HK-2 (cell line): Measurements from ENCODE around the gene CD320.
"Not testable (repeated sequence)": the region's sequence is repeated elsewhere in the genome, so short reads cannot be mapped to it uniquely, and the experiment has no call there.

ENCODE experiments used
- DNase-seq: peaks from one replicate; pipeline ENCODE4 v3.0.0-alpha.2; 2018; ENCODE audit not compliant: unreplicated experiment

The CD320 gene

DNA sequence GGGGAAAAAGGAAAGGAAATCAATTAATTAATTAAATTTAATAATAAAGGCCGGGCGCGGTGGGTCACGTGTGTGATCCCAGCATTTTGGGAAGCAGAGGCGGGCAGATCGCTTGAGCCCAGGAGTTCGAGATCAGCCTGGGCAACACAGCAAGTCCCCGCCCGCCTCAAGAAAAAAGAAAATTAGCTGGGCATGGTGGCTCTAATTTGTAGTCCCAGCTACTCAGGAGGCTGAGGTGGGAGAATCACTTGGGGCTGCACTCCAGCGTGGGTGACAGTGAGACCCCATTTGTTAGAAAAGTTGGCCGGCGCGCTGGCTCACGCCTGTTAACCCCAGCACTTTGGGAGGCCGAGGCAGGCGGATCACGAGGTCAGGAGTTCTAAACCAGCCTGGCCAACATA is 733 bp upstream of the CD320 start:
- no peak for DNase-seq

GRCh38 chr19:8307400-8307964 is 676 bp downstream of the CD320 start:
- DNase-seq = no peak

GRCh38 chr19:8306235-8307054 is 1.7 kb downstream of the CD320 start:
- no peak for DNase-seq

GRCh38 chr19:8305798-8306197 is 2.4 kb downstream of the CD320 start:
- no peak for DNase-seq

- DNase-seq = no peak
Observed at GRCh38 chr19:8304841-8305621, 3.1 kb downstream of the CD320 start.

DNA sequence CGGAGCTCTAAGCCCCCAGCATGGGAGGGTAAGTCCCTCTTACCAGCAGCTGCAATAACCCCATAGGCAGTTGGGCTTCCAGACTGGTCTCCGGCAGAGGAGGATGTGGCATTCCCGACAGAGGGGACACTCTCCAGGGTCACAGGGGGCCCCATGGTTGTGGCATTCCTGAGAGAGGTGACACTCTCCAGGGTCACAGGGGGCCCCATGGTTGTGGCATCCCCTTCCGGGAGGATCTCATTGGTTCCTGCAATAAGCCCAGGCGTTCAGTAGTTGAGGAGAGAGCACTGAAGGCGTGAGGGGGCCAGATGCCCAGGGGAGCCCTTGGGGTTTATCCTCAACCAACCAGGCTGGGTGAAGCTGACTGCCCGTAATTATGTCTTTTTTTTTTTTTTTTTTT is 5.4 kb downstream of the CD320 start:
- DNase-seq = no peak

DNA sequence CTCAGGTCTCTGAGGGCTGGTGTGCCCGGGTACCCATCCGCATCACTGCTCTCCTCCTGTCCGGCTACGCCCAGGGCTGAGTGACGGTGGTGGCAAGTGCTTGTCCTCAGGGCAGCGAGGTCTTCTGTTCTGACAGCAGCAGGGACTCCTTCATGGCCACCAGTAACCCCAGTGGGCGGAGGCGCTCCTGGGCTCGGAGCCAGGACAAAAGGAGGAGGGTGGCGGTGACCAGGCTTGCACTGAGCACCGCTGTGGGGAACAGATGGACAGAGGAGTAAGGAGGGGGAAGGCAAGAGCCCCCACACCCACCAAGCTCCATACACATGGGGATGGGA is 5.8 kb downstream of the CD320 start:
- no peak for DNase-seq

DNA sequence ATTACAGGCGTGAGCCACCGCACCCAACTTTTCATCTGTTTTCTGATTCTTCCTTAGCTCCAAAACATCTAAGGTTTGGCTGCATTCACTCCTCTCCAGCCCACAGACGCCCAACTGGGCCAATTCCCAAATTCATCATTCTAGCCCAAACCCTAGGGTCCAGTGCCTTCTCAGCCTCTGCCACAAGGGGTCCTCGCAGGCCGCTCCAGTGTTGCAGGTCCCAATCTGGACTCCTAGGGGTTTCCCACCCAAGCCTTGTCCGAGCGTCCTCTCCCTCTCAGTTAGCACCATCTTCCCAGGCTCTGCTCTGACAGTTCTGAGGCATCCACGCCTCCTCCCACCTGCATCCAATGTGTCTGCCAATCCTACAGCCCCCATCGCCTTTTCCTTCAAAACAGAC is 16.8 kb downstream of the CD320 start:
- DNase-seq = not testable (repeated sequence)

GRCh38 chr19:8276508-8276907 is 31.6 kb downstream of the CD320 start:
- not testable (repeated sequence) for DNase-seq

DNA sequence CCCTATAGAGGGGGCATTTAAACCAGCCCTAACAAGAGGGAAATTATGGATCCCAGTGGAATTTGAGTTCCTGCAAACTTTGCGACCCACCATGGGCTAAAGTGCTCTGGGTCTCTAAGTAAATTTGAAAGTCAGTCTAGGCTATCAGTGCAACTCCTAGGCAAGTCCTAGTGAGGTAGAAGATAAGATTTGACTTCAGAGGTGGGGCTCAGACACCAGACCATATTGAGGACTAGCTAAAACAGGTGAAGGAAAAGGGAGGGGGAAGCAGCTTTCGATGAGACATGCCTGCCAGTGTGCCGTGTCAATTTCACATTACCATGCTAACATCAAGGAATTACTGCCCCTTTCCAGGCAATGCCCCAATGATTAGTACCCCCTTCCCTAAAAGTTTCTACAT is 38.4 kb downstream of the CD320 start:
- no peak for DNase-seq

GRCh38 chr19:8265872-8266271 is 42.3 kb downstream of the CD320 start:
- DNase-seq = no peak

GRCh38 chr19:8264248-8264647 is 43.9 kb downstream of the CD320 start:
- not testable (repeated sequence) for DNase-seq

- DNase-seq = no peak
Observed at GRCh38 chr19:8262431-8262830, 45.7 kb downstream of the CD320 start.

DNA sequence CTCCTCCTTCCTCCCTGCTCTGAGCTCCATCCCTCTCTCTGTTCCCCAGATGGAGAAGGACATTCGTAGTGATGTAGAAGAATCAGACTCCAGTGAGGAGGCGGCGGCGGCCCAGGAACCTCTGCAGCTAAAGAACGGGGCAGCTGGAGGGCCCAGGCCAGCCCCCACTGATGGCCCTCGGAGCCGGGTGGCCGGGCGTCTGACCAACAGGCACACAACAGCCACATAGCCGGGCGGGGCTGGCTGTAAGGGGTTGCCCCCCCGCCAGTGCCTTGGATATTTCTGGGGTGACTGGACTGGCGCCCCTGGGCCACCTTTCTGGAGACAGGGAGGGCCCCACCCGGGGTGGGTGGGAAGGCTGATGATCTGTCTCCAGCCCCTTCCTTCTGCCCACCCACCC is 46.3 kb downstream of the CD320 start:
- DNase-seq = no peak

DNA sequence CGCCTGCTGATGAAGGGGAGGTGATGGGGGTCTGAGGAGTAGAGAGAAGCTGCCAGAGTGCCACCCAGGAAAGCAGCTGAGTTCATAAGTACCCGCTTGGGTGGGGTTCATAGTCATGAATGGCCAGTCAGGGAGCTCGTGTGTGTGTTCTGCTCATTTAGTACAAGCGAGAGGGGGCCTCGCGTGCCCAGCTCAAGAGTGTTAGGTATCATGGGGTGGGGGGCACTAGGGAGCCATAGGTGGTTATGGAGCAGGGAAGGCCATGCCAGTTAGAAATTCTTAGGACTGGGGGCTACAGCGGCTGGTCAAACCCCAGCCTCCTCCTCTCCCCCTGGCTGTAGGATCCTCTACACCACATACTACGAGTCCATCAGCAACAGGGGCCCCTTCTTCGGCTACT is 46.8 kb downstream of the CD320 start:
- no peak for DNase-seq

- no peak for DNase-seq
Observed at GRCh38 chr19:8259922-8260247, 48.3 kb downstream of the CD320 start.

DNA sequence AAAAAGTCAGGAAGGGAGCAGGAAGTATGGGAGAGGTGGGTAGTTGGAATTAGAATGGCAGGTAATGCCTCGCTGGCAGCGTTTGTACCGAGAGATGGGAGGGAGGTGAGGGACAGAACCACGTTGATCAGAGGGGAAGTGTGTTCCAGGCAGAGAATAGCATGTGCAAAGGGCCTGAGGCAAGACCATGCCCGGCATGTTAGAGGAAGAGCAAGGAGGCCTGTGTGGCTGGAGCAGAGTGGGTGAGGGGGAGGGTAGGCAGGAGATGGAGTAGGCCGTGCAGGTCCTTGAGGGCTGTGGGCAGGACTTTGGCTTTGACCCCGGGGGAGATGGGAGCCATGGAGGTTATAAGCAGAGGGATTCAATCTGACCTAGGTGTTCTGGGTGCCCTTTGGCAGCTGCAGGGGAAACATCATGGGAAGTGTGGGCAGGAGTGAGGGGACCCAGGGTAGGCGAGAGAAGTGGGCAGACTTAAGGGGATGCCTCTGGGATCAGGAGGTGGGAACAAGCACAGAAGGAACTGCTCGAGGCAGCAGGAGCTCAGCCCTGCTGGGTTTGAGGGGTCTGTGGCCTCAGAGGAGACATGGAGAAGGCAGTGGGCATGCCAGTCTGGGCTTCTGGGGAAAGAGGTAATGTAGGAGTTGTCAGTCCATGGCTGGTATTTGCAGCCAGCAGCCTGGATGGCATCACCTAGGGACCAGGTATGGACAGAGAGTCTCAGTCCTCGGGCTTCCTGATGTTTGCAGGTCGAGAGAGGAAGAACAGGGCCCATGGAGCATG is 48.8 kb downstream of the CD320 start:
- no peak for DNase-seq

- DNase-seq = peak; percentile 21
Observed at GRCh38 chr19:8257052-8257443, 51.1 kb downstream of the CD320 start.

GRCh38 chr19:8256276-8257051 is 51.7 kb downstream of the CD320 start:
- no peak for DNase-seq

DNA sequence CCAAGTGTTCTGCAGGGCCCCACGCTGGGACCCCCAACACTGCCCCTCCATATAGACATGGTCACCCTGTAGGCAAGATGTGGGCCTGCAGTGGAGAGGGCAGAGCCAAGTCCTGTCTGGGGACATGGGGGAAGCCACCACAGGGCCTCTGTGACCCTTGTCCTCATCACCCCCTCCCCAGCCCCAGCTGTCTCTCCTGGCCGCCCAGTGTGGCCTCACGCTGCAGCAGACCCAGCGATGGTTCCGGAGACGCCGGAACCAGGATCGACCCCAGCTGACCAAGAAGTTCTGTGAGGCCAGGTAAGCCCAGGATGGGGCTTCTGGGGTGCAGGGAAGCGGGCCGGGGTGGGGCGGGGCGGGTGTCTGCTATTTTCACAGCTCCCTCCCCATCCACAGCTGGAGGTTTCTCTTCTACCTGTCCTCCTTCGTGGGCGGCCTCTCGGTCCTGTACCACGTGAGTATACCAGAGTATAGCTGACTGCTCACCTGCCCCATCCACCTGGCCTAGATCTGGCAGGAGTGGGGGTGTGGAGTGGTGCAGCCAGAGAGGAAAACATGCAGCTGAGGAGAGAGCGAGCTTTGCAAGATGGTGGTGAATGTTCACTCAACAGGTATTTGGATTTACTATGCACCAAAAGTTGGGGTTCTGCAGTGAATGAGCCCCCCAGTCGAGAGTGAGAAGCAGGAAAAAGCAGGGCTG is 52.6 kb downstream of the CD320 start:
- no peak for DNase-seq
